ENCODE measurements around the gene NUDT5. TPM values are rescaled to one million over a fixed set of nuclear protein-coding genes. Genes with fewer than 3 reads are reported as not detected.

The NUDT5 gene
- total and polyA plus RNA-seq, 2 of the 8 experiments (the other 6 are each of a cell fraction or from before 2014, with no cell fraction given): 130 to 134 TPM

GRCh38 chr10:12150163-12150562 lies 45.5 kb downstream of the NUDT5 start:
- Histone ChIP-seq H3K79me2 (ENCODE audit: control insufficient read depth in 1 of 2, insufficient read depth in 2 of 2, low read length in 2 of 2) (no peaks in the 10 kb centered on the region), H4K8ac (ENCODE audit: extremely low read depth, insufficient read depth, low read length) (no peak overlapping the region), H2BK15ac (ENCODE audit: low read length) (no peak overlapping the region), H2AFZ (ENCODE audit: low read length) (no peak overlapping the region), H3K36me3 (ENCODE audit: control insufficient read depth in 2 of 4, insufficient read depth in 4 of 4, low read length in 3 of 4) (no peaks in the 10 kb centered on the region; a peak in 3 of 8 replicates), H4K20me1 (replicated peaks in 1 of 2; ENCODE audit: control insufficient read depth in 1 of 2, insufficient read depth in 2 of 2, low read length in 2 of 2) (no peaks in the 10 kb centered on the region), H3K27ac (ENCODE audit: low read depth, low read length) (no peak overlapping the region), H3K23ac (ENCODE audit: insufficient read length) (no peak overlapping the region), H2AK5ac (ENCODE audit: low read depth, low read length) (no peak overlapping the region), H2BK12ac (ENCODE audit: low read depth, low read length) (no peak overlapping the region), H3K9ac (replicated peaks in 1 of 4; ENCODE audit: extremely low read depth in 1 of 4, low read depth in 3 of 4, low read length in 3 of 4) (no peak overlapping the region), H3K23me2 (ENCODE audit: low read depth, low read length) (no peaks in the 10 kb centered on the region), H3K56ac (replicated peaks; ENCODE audit: insufficient read length, low read depth, low read length) (no peak overlapping the region), H3K79me1 (ENCODE audit: low read depth, low read length) (no peaks in the 10 kb centered on the region), H2BK120ac (replicated peaks; ENCODE audit: low read depth, low read length) (no peak overlapping the region), H3K4me2 (ENCODE audit: insufficient read depth in 1 of 2, low read depth in 2 of 2, low read length in 2 of 2) (no peak overlapping the region), H3K4me1 (replicated peaks in 1 of 4; ENCODE audit: control insufficient read depth in 3 of 4, insufficient read depth in 4 of 4, low read length in 3 of 4) (no peaks in the 10 kb centered on the region), H3K18ac (ENCODE audit: extremely low read depth, low read length) (no peak overlapping the region), H2BK5ac (ENCODE audit: low read depth, low read length) (no peak overlapping the region), H3K4me3 (ENCODE audit: extremely low read depth in 1 of 4, insufficient read depth in 2 of 4, low read depth in 3 of 4, low read length in 4 of 4) (no peak overlapping the region), H3K14ac (ENCODE audit: insufficient read length) (no peak overlapping the region), H4K91ac (replicated peaks; ENCODE audit: insufficient read length, low read length) (no peak overlapping the region), H3K4ac (replicated peaks; ENCODE audit: insufficient read length, low read depth, low read length) (no peak overlapping the region), H3K27me3 (replicated peaks in 1 of 4; ENCODE audit: control insufficient read depth in 3 of 4, extremely low read depth in 1 of 4, insufficient read depth in 3 of 4, low read length in 3 of 4) (peaks cover 0 to 1% (median 0%) of the 10 kb centered on the region in 4 experiments; a peak in 1 of 7 replicates), H3K9me3 (ENCODE audit: insufficient read depth in 2 of 2, low read depth in 1 of 2, low read length in 1 of 2) (no peaks in the 10 kb centered on the region), H4K5ac (ENCODE audit: insufficient read length, low read depth, low read length) (no peak overlapping the region), H2BK20ac (ENCODE audit: low read length) (no peak overlapping the region)
- DNase-seq (ENCODE audit: low read depth in 1 of 2, low spot score in 2 of 2): no peak
- WGBS, 2 experiments (ENCODE audit: extremely low coverage in 1 of 2, insufficient coverage in 1 of 2, insufficient read length in 1 of 2, insufficient replicate concordance in 2 of 2, low coverage in 1 of 2, low lambda C conversion rate in 2 of 2, missing lambda C conversion rate in 1 of 2): 76% methylated on average over 4 of the region's 4 CpGs; no CpG with 5 or more reads in 1 of the 2 experiments
- FAIRE-seq: no peak
- ChIA-PET CTCF (ENCODE audit: partially characterized antibody) (no interaction called here), POLR2A (ENCODE audit: partially characterized antibody) (no interaction called here)
- TF ChIP-seq FOSL1 (IDR thresholded peaks at IDR 0.05; ENCODE audit: insufficient read depth, low read depth, low read length): no peak
- no peak for TF ChIP-seq JUN (IDR thresholded peaks at IDR 0.05; ENCODE audit: low read depth, low read length)
- no peak for TF ChIP-seq ZNF274 (IDR thresholded peaks at IDR 0.05; ENCODE audit: borderline replicate concordance, extremely low read depth, low read length)
- TF ChIP-seq ASH2L (IDR thresholded peaks at IDR 0.05; ENCODE audit: low read length): no peak
- no peak for TF ChIP-seq E2F6 (IDR thresholded peaks at IDR 0.05)
- no peak for TF ChIP-seq TCF12 (IDR thresholded peaks at IDR 0.05; ENCODE audit: low read depth, low read length)
- no peak for TF ChIP-seq CTBP2 (IDR thresholded peaks at IDR 0.05; ENCODE audit: borderline replicate concordance, insufficient read depth, insufficient read length, low read length)
- no peak for TF ChIP-seq CHD1 (IDR thresholded peaks at IDR 0.05; ENCODE audit: low read depth, low read length)
- no peak for TF ChIP-seq KDM4A (IDR thresholded peaks at IDR 0.05; ENCODE audit: low read depth, low read length, severe bottlenecking)
- no peak for TF ChIP-seq BRCA1 (IDR thresholded peaks at IDR 0.05; ENCODE audit: low read depth, low read length)
- no peak for TF ChIP-seq NRF1 (IDR thresholded peaks at IDR 0.05; ENCODE audit: low read depth, low read length)
- no peak for TF ChIP-seq SIRT6 (IDR thresholded peaks at IDR 0.05; ENCODE audit: low read length)
- TF ChIP-seq SRF (IDR thresholded peaks at IDR 0.05; ENCODE audit: low read depth, low read length): no peak
- TF ChIP-seq SAP30 (IDR thresholded peaks at IDR 0.05; ENCODE audit: insufficient read depth, insufficient replicate concordance, low read length): no peak
- TF ChIP-seq GABPA (IDR thresholded peaks at IDR 0.05; ENCODE audit: borderline replicate concordance, insufficient read depth, low read length): no peak

Measured in H1 (cell line).